WTC11 (cell line): ENCODE measurements around the gene ADGRF1.

Experiments
- EMX1 ChIP-seq: fragments of 250-450 bp; sonication (Bioruptor Pico); IDR thresholded peaks from 2 replicates; pipeline ENCODE4 v1.8.0; 2021; ENCODE audit warnings: mild to moderate bottlenecking
- ESRRA ChIP-seq: sonication (generic); formaldehyde crosslinking; IDR thresholded peaks from 2 replicates; pipeline ENCODE4 v1.8.1; 2022; ENCODE audit warnings: mild to moderate bottlenecking, missing genetic modification reagents, borderline replicate concordance
- ETV6 ChIP-seq: sonication (generic); formaldehyde crosslinking; IDR thresholded peaks from 2 replicates; pipeline ENCODE4 v1.8.1; 2022; ENCODE audit warnings: mild to moderate bottlenecking, missing genetic modification reagents
- ZNF317 ChIP-seq: sonication (generic); formaldehyde crosslinking; IDR thresholded peaks from 2 replicates; pipeline ENCODE4 v1.8.1; 2023; ENCODE audit warnings: low read depth, mild to moderate bottlenecking, moderate library complexity, missing genetic modification reagents, borderline replicate concordance
- ZNF416 ChIP-seq: fragments of 250-450 bp; sonication (Bioruptor Pico); IDR thresholded peaks from 2 replicates; pipeline ENCODE4 v1.9.0; 2021; ENCODE audit warnings: mild to moderate bottlenecking, inconsistent platforms
- ZNF423 ChIP-seq: fragments of 250-450 bp; sonication (Bioruptor Pico); IDR thresholded peaks from 2 replicates; pipeline ENCODE4 v2.1.2; 2022; ENCODE audit warnings: mild to moderate bottlenecking, moderate library complexity
- TF ChIP-seq, protein P1 (sequence below): sonication (generic); formaldehyde crosslinking; IDR thresholded peaks from 2 replicates; pipeline ENCODE4 v1.8.0; 2022; ENCODE audit warnings: mild to moderate bottlenecking, missing genetic modification reagents
- TF ChIP-seq, protein P2 (sequence below): fragments of 200-600 bp; IDR thresholded peaks from 2 replicates; pipeline ENCODE4 v1.8.0; 2022; ENCODE audit warnings: antibody characterized with exemption
- TF ChIP-seq, protein P3 (sequence below): sonication (generic); formaldehyde crosslinking; conservative IDR thresholded peaks from 2 replicates; pipeline ENCODE4 v1.8.1; 2022; ENCODE audit warnings: mild to moderate bottlenecking, missing genetic modification reagents
- TF ChIP-seq, protein P4 (sequence below): sonication (generic); formaldehyde crosslinking; IDR thresholded peaks from 2 replicates; pipeline ENCODE4 v1.8.1; 2023; ENCODE audit warnings: mild to moderate bottlenecking, missing genetic modification reagents, moderate library complexity
- TF ChIP-seq, protein P5 (sequence below): sonication (generic); formaldehyde crosslinking; IDR thresholded peaks from 2 replicates; pipeline ENCODE4 v1.8.1; 2023; ENCODE audit warnings: mild to moderate bottlenecking, missing genetic modification reagents
- TF ChIP-seq, protein P6 (sequence below): sonication (generic); formaldehyde crosslinking; IDR thresholded peaks from 2 replicates; pipeline ENCODE4 v1.8.0; 2022; ENCODE audit warnings: mild to moderate bottlenecking, missing genetic modification reagents

DNA sequence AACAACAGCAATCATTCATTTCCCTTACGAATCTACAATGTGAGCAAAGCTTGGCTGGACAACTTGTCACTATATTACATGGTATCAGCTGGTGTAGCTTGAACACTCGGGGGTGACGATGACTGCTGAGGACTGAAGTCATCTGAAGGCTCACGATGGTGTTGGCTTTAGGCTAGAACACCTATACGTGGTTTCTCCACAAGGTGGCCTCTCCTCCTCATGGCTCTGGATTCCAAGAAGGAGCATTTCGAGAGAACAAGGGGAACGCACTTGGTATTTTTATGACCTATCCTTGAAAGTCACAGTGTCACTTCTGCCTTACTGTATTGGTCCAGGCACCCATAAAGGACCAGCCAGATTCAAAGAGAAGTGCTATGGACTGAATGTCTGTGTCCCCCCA is 37.5 kb upstream of the ADGRF1 start:
- TF ChIP-seq, protein P1, sequence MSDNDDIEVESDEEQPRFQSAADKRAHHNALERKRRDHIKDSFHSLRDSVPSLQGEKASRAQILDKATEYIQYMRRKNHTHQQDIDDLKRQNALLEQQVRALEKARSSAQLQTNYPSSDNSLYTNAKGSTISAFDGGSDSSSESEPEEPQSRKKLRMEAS (CRISPR knock-in tag): no peak
- TF ChIP-seq ZNF317 (CRISPR knock-in tag): no peak
- no peak for TF ChIP-seq ZNF423 (CRISPR knock-in tag)
- no peak for TF ChIP-seq ESRRA
- TF ChIP-seq, protein P2, sequence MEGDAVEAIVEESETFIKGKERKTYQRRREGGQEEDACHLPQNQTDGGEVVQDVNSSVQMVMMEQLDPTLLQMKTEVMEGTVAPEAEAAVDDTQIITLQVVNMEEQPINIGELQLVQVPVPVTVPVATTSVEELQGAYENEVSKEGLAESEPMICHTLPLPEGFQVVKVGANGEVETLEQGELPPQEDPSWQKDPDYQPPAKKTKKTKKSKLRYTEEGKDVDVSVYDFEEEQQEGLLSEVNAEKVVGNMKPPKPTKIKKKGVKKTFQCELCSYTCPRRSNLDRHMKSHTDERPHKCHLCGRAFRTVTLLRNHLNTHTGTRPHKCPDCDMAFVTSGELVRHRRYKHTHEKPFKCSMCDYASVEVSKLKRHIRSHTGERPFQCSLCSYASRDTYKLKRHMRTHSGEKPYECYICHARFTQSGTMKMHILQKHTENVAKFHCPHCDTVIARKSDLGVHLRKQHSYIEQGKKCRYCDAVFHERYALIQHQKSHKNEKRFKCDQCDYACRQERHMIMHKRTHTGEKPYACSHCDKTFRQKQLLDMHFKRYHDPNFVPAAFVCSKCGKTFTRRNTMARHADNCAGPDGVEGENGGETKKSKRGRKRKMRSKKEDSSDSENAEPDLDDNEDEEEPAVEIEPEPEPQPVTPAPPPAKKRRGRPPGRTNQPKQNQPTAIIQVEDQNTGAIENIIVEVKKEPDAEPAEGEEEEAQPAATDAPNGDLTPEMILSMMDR: no peak
- TF ChIP-seq, protein P3, sequence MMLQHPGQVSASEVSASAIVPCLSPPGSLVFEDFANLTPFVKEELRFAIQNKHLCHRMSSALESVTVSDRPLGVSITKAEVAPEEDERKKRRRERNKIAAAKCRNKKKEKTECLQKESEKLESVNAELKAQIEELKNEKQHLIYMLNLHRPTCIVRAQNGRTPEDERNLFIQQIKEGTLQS (CRISPR knock-in tag): no peak
- TF ChIP-seq, protein P4, sequence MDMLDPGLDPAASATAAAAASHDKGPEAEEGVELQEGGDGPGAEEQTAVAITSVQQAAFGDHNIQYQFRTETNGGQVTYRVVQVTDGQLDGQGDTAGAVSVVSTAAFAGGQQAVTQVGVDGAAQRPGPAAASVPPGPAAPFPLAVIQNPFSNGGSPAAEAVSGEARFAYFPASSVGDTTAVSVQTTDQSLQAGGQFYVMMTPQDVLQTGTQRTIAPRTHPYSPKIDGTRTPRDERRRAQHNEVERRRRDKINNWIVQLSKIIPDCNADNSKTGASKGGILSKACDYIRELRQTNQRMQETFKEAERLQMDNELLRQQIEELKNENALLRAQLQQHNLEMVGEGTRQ (CRISPR knock-in tag): no peak
- no peak for TF ChIP-seq EMX1 (CRISPR knock-in tag)
- TF ChIP-seq ETV6 (CRISPR knock-in tag): no peak
- TF ChIP-seq, protein P5, sequence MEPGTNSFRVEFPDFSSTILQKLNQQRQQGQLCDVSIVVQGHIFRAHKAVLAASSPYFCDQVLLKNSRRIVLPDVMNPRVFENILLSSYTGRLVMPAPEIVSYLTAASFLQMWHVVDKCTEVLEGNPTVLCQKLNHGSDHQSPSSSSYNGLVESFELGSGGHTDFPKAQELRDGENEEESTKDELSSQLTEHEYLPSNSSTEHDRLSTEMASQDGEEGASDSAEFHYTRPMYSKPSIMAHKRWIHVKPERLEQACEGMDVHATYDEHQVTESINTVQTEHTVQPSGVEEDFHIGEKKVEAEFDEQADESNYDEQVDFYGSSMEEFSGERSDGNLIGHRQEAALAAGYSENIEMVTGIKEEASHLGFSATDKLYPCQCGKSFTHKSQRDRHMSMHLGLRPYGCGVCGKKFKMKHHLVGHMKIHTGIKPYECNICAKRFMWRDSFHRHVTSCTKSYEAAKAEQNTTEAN (CRISPR knock-in tag): no peak
- TF ChIP-seq ZNF416: no peak
- TF ChIP-seq, protein P6, sequence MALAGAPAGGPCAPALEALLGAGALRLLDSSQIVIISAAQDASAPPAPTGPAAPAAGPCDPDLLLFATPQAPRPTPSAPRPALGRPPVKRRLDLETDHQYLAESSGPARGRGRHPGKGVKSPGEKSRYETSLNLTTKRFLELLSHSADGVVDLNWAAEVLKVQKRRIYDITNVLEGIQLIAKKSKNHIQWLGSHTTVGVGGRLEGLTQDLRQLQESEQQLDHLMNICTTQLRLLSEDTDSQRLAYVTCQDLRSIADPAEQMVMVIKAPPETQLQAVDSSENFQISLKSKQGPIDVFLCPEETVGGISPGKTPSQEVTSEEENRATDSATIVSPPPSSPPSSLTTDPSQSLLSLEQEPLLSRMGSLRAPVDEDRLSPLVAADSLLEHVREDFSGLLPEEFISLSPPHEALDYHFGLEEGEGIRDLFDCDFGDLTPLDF (CRISPR knock-in tag): no peak
